T-helper 17 cell (primary cell): Measurements from ENCODE around the gene DAAM1. TPM values are rescaled to one million over a fixed set of nuclear protein-coding genes. Genes with fewer than 3 reads are reported as not detected.

Experiments
- ATAC-seq: fragments of 150-1000 bp; cut with Tn5 transposase; 2 replicates; pipeline ENCODE4 v1.10.0; 2021; ENCODE audit warnings: mild to moderate bottlenecking, moderate library complexity
- DNase-seq, 3 donors: peaks; one replicate each; pipeline versions ENCODE4 v3.0.0 to v3.0.0-alpha.2; 2020 to 2021
- H3K9me3 ChIP-seq: one replicate; pipeline ENCODE4 v1.7.0; 2013; ENCODE audit warnings: low read length, mild to moderate bottlenecking; ENCODE audit not compliant: control insufficient read depth, poor library complexity, severe bottlenecking
- H3K27ac Mint-ChIP-seq: one replicate; pipeline ENCODE4 v1.8.0; 2022; ENCODE audit warnings: mild to moderate bottlenecking, moderate library complexity, mixed read lengths
- H3K27me3 Mint-ChIP-seq: one replicate; pipeline ENCODE4 v1.8.0; 2022; ENCODE audit warnings: mixed read lengths
- H3K36me3 Mint-ChIP-seq: one replicate; pipeline ENCODE4 v1.8.0; 2022; ENCODE audit warnings: low read depth, mixed read lengths
- H3K4me1 Mint-ChIP-seq: one replicate; pipeline ENCODE4 v1.8.0; 2022; ENCODE audit warnings: mild to moderate bottlenecking, mixed read lengths
- H3K4me3 Mint-ChIP-seq: one replicate; pipeline ENCODE4 v1.8.0; 2022; ENCODE audit warnings: mild to moderate bottlenecking, moderate library complexity, mixed read lengths
- total RNA-seq, 4 donors: library from RNA in 2 of 4; stranded (reverse) in 2 of 4; gene quantifications; one replicate each; pipeline ENCODE4 v1.2.3 and lab custom pipeline; 2022 to 2026

DAAM1 gene
- total RNA-seq, 2 donors from 2014 or later, result 22.6 to 25.6 TPM

DNA sequence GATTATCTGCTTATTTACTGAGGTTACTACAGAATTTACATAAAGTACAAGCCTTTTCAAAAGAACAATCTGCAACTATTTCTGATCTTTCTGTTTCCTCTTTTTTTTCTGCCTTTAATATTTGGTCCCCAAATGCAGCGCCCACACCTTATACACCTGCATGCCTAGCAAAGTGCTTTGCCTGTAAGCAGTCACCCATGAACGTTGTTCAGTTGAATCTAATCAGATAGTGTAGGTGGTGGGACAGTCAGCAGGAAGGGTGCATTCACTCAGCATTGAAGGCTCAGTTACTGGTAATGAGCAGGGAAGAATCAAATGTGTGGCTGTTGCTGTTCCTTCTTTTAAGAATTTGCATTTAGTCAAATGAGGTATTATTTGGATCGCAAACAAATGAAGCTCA, 168.3 kb downstream of the DAAM1 start:
- Mint-ChIP-seq H3K4me1 (peaks cover 5% of the 10 kb centered on the region), H3K27me3 (no peaks in the 10 kb centered on the region), H3K4me3 (no peak overlapping the region), H3K36me3 (peaks cover 20% of the 10 kb centered on the region), H3K27ac (no peak overlapping the region)
- DNase-seq (no peak), ATAC-seq (peak; percentile 30)
- H3K9me3 ChIP-seq, result no peaks in the 10 kb centered on the region

DNA sequence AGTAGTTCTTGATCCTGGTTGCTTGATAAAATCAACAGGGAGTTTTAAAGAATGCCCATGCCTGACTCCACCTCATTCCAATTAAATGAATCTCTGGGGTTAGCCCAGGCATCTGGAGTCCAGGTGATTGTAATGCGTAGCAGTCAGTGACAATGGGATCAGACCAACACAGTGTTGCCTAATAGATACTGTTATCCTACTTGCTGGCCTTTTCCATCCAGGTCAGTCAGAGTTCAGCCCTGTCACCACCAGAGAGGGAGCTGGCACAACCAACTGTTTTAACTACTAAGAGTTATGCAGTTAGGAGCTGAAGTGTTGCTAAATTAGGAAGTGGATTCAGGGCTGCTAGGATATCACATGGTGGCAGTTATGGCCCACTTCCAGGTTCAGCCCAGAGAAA, 169.6 kb downstream of the DAAM1 start:
- ATAC-seq (no peak), DNase-seq (no peak)
- H3K27me3 Mint-ChIP-seq, result no peaks in the 10 kb centered on the region
- no peak overlapping the region for H3K4me3 Mint-ChIP-seq
- H3K27ac Mint-ChIP-seq, result no peak overlapping the region
- H3K36me3 Mint-ChIP-seq, result peaks cover 20% of the 10 kb centered on the region
- H3K9me3 ChIP-seq, result no peaks in the 10 kb centered on the region
- peaks cover 5% of the 10 kb centered on the region for H3K4me1 Mint-ChIP-seq

DNA sequence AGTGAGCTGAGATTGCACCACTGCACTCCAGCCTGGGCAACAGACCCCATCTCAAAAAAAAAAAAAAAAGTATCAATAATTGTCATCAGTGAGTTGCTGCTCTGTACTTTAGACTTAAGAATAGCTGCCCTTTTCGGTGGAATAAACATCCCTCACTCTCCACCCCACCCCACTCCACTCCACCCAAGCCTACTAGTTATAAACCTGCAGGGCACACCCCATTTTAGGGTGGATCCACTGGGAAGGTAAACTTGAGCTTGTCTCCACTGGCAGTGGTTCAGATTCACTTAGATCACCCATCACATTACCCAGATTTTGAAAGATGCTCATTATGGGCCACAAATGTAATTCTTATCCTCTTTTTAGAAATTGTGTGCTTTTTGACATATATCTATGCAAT, 170.3 kb downstream of the DAAM1 start:
- H3K9me3 ChIP-seq, result no peaks in the 10 kb centered on the region
- Mint-ChIP-seq H3K4me1 (peaks cover 5% of the 10 kb centered on the region), H3K4me3 (no peak overlapping the region), H3K27ac (no peak overlapping the region), H3K36me3 (peaks cover 22% of the 10 kb centered on the region), H3K27me3 (no peaks in the 10 kb centered on the region)
- DNase-seq (no peak), ATAC-seq (no peak)

DNA sequence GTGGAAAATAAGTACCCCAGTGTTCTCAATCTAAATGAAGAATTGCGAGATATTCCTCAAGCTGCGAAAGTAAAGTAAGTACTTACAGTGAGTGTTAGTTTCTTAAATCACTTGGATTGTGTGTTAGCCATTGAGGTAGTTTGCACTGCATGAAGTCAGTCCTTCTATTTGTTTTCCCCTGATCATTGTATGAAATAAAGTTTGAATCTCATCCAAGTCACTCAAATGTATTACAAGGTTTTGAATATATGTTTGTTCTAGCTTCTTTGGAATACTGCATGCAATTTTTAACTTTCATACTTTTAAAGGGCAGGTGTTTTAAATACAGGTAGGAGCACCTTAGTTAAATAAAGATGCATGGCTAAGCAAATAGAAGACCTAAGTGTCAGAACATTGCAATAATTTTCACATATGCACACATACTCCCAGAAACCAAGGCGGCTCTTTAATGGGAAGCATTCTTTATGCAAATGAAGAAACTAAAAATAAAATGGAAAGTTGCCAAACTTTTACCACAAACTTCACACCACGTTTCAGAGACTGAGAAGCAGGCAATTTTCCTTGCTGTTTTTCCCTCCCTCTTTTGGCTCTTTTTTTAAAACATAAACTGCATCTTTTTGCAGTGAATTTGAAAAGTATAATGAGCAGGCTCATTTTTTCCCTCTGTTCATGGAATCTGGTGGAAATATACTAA, 171.1 kb downstream of the DAAM1 start:
- H3K9me3 ChIP-seq, result no peaks in the 10 kb centered on the region
- no peak for DNase-seq
- Mint-ChIP-seq H3K36me3 (peaks cover 24% of the 10 kb centered on the region), H3K4me1 (peaks cover 5% of the 10 kb centered on the region), H3K27ac (no peak overlapping the region), H3K27me3 (no peaks in the 10 kb centered on the region), H3K4me3 (no peak overlapping the region)
- no peak for ATAC-seq

DNA sequence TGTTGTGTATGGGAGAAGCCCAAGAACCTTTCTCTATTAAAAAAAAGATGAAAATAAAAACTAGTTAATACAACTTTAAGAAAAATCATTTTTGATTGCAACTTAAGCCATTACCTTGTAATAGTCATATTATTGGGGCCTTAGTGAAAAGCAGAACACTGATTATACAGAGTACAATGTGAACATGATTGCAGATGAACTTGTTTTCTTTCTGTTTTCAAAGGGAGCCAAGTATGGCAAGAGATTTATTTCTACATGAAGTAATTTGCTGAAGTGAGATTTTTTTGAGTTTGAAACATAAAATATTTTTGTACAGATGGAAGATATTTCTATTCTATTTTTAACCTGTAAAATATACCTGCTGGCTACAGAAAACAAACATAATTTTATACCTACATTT, 171.8 kb downstream of the DAAM1 start:
- H3K36me3 Mint-ChIP-seq, result peaks cover 23% of the 10 kb centered on the region

DNA sequence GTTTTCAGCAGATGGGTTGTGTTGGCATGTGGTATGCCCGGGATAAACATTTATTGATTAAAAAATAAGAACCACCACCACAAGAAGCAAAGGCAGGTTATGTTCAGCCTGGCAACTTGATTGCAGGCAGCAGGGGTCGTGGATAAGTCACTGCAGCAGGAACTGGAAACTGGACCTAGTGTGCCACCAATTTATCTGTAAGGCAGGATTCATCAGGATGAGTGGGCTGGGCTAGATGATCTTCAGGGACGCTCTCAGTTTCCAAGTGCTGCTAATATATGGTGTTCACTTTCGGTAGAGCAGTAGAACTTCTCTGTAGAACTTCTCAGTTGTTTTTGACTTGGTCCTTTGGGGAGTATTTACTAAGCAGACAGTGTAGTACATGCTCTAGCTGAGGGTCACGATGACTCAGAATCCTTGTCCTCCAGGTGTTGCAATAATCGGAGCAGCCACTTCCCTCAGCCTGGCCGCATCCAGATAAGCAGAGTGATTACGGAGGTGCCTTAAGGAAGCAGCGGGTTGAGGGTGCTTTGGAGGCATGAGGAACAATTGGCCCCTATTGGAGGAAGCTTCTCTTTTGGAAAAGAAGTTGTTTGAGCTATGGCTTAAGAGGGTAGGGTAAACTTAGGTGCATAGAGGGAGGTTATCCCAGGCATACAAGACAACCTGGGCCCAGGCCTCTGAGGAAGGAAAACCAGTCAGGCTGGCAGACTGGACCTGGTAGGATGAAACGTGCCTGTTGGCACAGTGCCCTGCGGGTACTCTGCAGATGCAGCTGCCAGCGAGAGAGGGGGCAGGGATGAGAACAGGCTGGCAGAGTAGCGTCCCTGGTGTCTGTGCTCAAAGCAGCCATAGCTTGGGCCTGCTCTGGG, 172.7 kb downstream of the DAAM1 start:
- Mint-ChIP-seq H3K4me1 (peaks cover 5% of the 10 kb centered on the region), H3K27me3 (no peaks in the 10 kb centered on the region), H3K4me3 (no peak overlapping the region), H3K27ac (no peak overlapping the region), H3K36me3 (peaks cover 20% of the 10 kb centered on the region)
- H3K9me3 ChIP-seq, result no peaks in the 10 kb centered on the region
- DNase-seq (no peak), ATAC-seq (no peak)

More for the DNA sequence above, 171.8 kb downstream of the DAAM1 start:
- no peak for ATAC-seq
- no peak for DNase-seq
- Mint-ChIP-seq H3K4me1 (peaks cover 5% of the 10 kb centered on the region), H3K27me3 (no peaks in the 10 kb centered on the region), H3K27ac (no peak overlapping the region), H3K4me3 (no peak overlapping the region)
- no peaks in the 10 kb centered on the region for H3K9me3 ChIP-seq

DNA sequence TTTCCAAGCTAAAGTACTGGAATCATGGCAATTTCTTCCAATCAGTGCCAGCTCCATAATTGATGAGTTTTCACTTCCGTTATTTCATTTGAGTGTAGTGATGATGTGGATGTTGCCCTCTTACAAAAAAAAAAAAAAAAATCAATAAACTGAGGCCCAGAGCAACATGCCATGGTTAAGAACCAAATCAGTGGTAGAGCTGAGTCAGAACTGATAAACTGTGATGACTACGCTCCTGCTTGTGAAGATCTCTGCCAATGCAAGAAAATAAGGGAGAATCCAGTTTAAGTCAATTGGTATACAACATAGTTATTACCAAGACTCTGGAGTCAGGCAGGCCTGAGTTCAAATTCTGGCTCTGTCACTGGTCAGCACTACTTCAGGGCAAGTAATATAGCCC, 174.0 kb downstream of the DAAM1 start:
- no peaks in the 10 kb centered on the region for H3K9me3 ChIP-seq
- Mint-ChIP-seq H3K4me1 (peaks cover 5% of the 10 kb centered on the region), H3K4me3 (no peak overlapping the region), H3K27me3 (no peaks in the 10 kb centered on the region), H3K36me3 (peaks cover 20% of the 10 kb centered on the region), H3K27ac (no peak overlapping the region)
- DNase-seq (no peak), ATAC-seq (no peak)

DNA sequence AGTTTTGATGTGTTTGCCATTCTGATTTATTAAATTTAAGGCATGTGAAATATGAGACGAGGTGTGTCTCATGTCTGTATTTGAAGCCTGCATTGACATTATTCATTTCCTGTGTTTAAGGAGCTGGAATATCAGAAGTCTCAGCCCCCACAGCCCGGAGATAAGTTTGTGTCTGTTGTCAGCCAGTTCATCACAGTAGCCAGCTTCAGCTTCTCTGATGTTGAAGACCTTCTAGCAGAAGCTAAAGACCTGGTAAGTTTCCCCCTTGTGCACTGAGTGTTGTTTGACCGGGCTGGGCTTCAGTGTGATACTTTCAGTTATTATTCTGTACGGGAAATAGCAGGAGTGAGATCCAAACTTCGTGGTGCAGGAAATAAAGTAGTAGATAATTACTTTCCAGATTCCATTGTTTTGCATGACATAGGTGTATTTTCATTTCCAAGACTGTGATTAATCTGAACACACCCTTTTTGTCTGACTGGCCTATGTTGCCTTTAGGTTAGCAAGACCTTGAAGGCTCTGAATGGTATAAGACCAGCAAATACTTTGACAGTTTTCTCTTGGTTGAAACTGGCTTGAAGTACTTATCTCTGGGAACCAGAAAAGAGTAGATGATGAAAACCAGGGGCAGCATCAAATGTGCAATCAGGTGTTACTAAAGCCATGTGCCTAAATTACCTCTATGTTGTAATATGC, 175.2 kb downstream of the DAAM1 start:
- Mint-ChIP-seq H3K27me3 (no peaks in the 10 kb centered on the region), H3K4me1 (peaks cover 5% of the 10 kb centered on the region), H3K27ac (no peak overlapping the region), H3K4me3 (no peak overlapping the region), H3K36me3 (peaks cover 23% of the 10 kb centered on the region)
- DNase-seq (no peak), ATAC-seq (no peak)
- H3K9me3 ChIP-seq, result no peaks in the 10 kb centered on the region

DNA sequence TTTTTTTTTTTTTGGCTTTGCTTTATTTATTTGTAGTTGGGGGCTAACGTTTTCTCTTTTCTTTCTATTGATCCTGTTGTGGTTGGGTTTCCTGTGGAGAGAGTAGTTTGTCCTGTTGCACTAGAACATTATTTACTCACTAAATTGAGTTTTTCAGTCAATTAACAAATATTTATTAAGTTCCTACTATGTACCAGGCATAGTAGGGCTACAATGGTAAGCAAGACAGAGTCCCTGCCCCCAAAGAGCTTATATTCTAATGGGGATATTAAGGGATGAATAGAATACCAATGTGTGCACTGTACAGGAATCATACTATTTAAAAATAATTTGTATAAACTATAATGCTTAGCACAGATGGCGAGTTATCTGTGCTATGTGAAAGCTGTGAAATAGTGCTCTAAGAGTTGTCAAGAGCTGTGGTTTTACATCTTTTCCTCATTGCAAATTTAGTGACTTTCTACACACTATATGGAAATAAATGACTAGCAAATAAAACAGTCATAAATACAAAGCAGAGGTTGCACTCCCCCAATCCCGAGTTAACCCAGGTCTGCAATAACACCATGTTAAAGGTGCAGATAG, 181.8 kb downstream of the DAAM1 start:
- Mint-ChIP-seq H3K4me3 (no peak overlapping the region), H3K36me3 (peaks cover 6% of the 10 kb centered on the region), H3K27me3 (no peaks in the 10 kb centered on the region), H3K4me1 (no peaks in the 10 kb centered on the region), H3K27ac (no peak overlapping the region)
- no peaks in the 10 kb centered on the region for H3K9me3 ChIP-seq
- DNase-seq, result no peak
- no peak for ATAC-seq

DNA sequence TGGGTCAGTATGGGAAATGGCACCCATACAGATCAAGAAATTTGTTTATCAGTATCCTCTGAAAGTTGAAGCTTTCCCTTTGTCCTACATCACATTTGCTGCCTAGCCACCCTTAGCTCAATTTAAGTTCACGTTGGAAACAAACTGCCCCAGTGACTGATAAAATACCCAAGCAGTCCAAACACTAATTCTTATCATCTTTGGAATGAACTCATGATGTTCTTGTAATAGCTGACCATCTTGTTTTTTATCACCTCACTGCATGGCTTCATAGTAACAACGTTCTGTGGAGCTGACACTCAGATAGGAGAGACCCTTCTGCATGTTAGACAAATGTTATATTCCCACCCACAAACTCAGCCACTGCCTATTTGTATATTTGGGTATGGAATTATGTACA, 183.3 kb downstream of the DAAM1 start:
- no peaks in the 10 kb centered on the region for H3K9me3 ChIP-seq
- no peaks in the 10 kb centered on the region for H3K27me3 Mint-ChIP-seq

DNA sequence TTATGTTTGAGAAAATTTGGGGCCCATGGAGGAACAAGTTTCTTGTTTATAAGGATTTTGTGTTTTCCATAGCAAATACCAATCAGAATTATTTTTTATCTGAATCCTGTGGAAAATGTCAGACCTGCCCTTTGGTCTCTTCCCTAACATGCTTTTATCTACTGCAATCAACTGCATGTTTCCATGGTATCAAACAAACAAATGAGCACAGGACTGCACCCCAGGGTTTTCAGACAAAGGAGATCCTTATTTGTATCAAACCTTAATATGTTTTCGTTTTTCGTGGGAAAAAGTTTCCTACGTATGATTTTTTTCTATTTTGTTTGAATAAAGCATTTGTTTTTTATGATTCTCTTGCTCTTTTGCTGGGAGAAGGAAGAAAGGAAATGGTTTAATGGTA, 185.6 kb downstream of the DAAM1 start:
- DNase-seq (no peak), ATAC-seq (no peak)
- no peaks in the 10 kb centered on the region for H3K36me3 Mint-ChIP-seq
- H3K9me3 ChIP-seq, result no peaks in the 10 kb centered on the region
- no peak overlapping the region for H3K4me3 Mint-ChIP-seq
- peaks cover 11% of the 10 kb centered on the region for H3K27me3 Mint-ChIP-seq
- no peak overlapping the region for H3K27ac Mint-ChIP-seq
- H3K4me1 Mint-ChIP-seq, result no peaks in the 10 kb centered on the region

More for the DNA sequence above, 183.3 kb downstream of the DAAM1 start:
- H3K4me3 Mint-ChIP-seq, result no peak overlapping the region
- no peak overlapping the region for H3K27ac Mint-ChIP-seq
- DNase-seq, result no peak
- H3K4me1 Mint-ChIP-seq, result no peaks in the 10 kb centered on the region
- H3K36me3 Mint-ChIP-seq, result peaks cover 6% of the 10 kb centered on the region
- no peak for ATAC-seq

DNA sequence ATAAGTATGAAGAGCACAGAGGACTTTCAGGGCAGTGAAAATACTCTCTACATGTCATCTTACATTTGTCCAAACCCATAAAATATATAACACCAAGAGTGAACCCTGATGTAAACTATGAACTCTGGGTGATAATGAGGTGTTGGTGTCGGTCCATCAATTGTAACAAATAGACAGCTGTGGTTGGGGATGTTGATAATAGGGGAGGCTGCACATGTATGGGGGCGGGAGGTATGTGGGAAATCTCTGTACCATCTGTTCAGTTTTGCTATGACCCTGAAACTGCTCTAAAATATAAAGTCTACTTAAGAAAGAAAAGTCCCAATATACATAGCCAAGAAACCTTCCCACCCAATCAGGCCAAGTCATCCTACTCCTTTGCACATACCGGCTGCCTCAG, 188.2 kb downstream of the DAAM1 start:
- ATAC-seq (no peak), DNase-seq (no peak)
- Mint-ChIP-seq H3K36me3 (no peaks in the 10 kb centered on the region), H3K4me1 (no peaks in the 10 kb centered on the region), H3K4me3 (no peak overlapping the region), H3K27me3 (peaks cover 11% of the 10 kb centered on the region), H3K27ac (no peak overlapping the region)
- no peaks in the 10 kb centered on the region for H3K9me3 ChIP-seq

DNA sequence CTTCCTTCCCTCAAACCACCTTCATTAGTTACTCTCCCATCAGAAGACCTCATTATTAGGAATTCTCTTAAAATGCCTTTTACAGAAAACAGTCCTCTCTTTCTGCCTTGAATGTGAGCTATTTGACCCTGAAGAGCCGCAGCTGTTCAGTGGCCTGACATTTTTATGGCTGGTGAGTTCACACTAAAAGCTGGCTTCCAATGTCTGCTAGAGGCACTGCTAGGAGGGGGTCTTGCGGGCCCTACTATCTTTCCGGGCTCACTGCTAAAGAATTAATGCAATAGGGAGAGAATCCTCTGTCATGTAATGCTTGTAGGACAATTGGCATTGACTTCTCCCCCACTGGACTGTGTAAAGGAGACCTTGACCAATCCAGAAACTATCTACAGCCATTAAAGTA, 189.0 kb downstream of the DAAM1 start:
- ATAC-seq, result no peak
- H3K27me3 Mint-ChIP-seq, result peaks cover 11% of the 10 kb centered on the region
- no peak overlapping the region for H3K4me3 Mint-ChIP-seq
- no peaks in the 10 kb centered on the region for H3K4me1 Mint-ChIP-seq
- no peak for DNase-seq
- no peaks in the 10 kb centered on the region for H3K9me3 ChIP-seq
- H3K27ac Mint-ChIP-seq, result no peak overlapping the region
- no peaks in the 10 kb centered on the region for H3K36me3 Mint-ChIP-seq
